Kidney tubule cell (primary cell): ENCODE measurements around the gene OR10H1.
"Not testable (repeated sequence)": the region's sequence is repeated elsewhere in the genome, so short reads cannot be mapped to it uniquely, and the experiment has no call there.

Source experiments
- DNase-seq: peaks from one replicate; pipeline ENCODE4 v3.0.0-alpha.2; 2018; ENCODE audit warnings: low spot score

OR10H1 gene

GRCh38 chr19:15774159-15774558 lies 41.3 kb downstream of the OR10H1 start:
- not testable (repeated sequence) for DNase-seq

GRCh38 chr19:15769586-15769985 lies 45.9 kb downstream of the OR10H1 start:
- DNase-seq: no peak

DNA sequence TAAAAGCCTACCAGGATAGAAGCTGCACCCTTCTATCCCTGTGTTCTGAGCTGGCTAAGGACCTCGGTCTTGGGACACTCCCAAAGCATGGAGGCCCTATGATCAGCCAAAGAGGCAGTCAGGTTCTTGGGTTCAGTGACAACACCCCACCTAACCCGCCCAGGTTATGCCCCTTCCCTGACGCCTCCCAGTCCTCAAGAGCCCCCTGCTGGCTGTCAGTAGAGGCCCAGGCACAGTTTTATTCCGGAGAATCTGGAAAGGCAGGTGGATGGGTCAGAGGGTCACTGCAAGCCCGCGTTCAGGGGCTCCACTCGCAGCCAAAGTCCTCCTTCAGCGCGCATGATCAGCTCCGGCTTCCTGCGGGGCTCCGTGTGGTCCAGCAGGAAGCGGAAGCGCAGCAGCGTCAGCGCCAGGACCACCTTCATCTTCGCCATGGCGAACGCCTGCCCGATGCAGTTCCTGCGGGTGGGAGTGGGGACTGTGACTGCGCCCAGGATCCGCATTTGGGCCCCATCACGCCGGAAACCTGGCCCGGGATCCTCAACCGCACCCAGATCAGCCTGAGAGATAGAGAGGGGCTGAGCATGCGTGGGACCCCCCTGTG lies 55.4 kb downstream of the OR10H1 start:
- DNase-seq: no peak

DNA sequence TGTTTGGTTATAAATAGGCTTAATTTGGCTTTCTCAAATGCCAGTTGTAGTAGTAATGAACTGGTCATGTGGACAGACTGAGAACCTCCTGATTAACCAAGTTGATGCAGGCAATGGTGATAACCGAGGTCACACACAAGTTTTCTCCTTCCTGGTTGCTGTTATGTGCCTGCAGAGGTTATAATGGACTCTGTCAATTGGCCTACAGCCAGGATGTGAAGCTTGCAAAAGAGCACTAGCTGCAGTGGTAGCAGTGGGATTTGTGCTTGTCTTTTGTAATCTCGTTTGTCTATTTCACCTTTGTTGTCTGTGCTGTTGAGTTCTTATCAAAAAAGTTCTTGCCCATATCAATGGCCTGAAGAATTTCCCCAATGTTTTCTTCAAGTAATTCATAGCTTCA lies 57.1 kb downstream of the OR10H1 start:
- DNase-seq: no peak
